K562 (cell line): ENCODE data around the gene PPP3CB. TPM values are rescaled to one million over a fixed set of nuclear protein-coding genes. Genes with fewer than 3 reads are reported as not detected.

Experiments
- DACH1 ChIP-seq: fragments of 450-650 bp; IDR thresholded peaks from 2 replicates; pipeline ENCODE4 v1.6.1; 2018; ENCODE audit not compliant: partially characterized antibody
- HDGF ChIP-seq: fragments of 450-650 bp; IDR thresholded peaks from 2 replicates; pipeline ENCODE4 v1.6.1; 2016
- HMGN3 ChIP-seq: IDR thresholded peaks from 2 replicates; pipeline ENCODE4 v1.6.1; 2011; ENCODE audit warnings: borderline replicate concordance, low read depth, mild to moderate bottlenecking, mixed read lengths, low read length; ENCODE audit not compliant: insufficient read length; ENCODE audit errors: extremely low read depth
- MTA3 ChIP-seq: fragments of 450-650 bp; formaldehyde crosslinking; IDR thresholded peaks from 2 replicates; pipeline ENCODE4 v1.6.1; 2017; ENCODE audit warnings: mild to moderate bottlenecking, borderline replicate concordance
- NBN ChIP-seq: fragments of 450-650 bp; IDR thresholded peaks from 2 replicates; pipeline ENCODE4 v1.6.1; 2016; ENCODE audit warnings: low read depth, mild to moderate bottlenecking
- NCOA4 ChIP-seq: fragments of 450-650 bp; IDR thresholded peaks from 2 replicates; pipeline ENCODE4 v1.6.1; 2018; ENCODE audit warnings: mild to moderate bottlenecking; ENCODE audit not compliant: partially characterized antibody
- NEUROD1 ChIP-seq: fragments of 150-350 bp; IDR thresholded peaks from 2 replicates; pipeline ENCODE4 v1.6.1; 2014; ENCODE audit warnings: borderline replicate concordance, low read length, low read depth; ENCODE audit not compliant: partially characterized antibody
- REST ChIP-seq, 2 experiments: fragments of 450-650 bp; formaldehyde crosslinking in 1 of 2; IDR thresholded peaks; 2 replicates each; pipeline versions ENCODE4 v1.4.0 to v1.6.1; 2014 to 2020; ENCODE audit warnings: mild to moderate bottlenecking in 2 of 2, borderline replicate concordance in 1 of 2, low read depth in 1 of 2
- TAF15 ChIP-seq: fragments of 200-400 bp; formaldehyde crosslinking; IDR thresholded peaks from 2 replicates; pipeline ENCODE4 v1.6.1; 2017; ENCODE audit warnings: mild to moderate bottlenecking, low read depth, low read length, moderate library complexity
- TEAD4 ChIP-seq, 2 experiments: sonication (generic) in 1 of 2; formaldehyde crosslinking in 1 of 2; IDR thresholded peaks; 2 replicates each; pipeline versions ENCODE4 v1.6.1 to v1.8.0; 2012 to 2022; ENCODE audit warnings: borderline replicate concordance in 1 of 2, inconsistent platforms in 1 of 2, low read length in 1 of 2, mild to moderate bottlenecking in 1 of 2, missing genetic modification reagents in 1 of 2
- TRIM25 ChIP-seq: fragments of 450-650 bp; IDR thresholded peaks from 2 replicates; pipeline ENCODE4 v1.7.0; 2016; ENCODE audit warnings: borderline replicate concordance
- ZNF197 ChIP-seq: fragments of 200-800 bp; sonication (Bioruptor generic); IDR thresholded peaks from 2 replicates; pipeline ENCODE4 v1.6.1; 2016; ENCODE audit warnings: low read depth, missing genetic modification characterization, missing compliant biosample characterization
- polyA plus RNA-seq, 8 experiments: library from polyadenylated mRNA; depleted of rRNA in 4 of 8; stranded (reverse) in 5 of 8; unstranded in 3 of 8; fragments of >200 nt; fragmentation: Nextera tagmentation in 2 of 8; fragmentation: Illumina TruSeq in 1 of 8; extraction: Ambion mirVana in 2 of 8; extraction: Trizol in 1 of 8; gene quantifications; 2 replicates each; pipeline versions ENCODE4 v1.2.1 to v1.2.3, GENCODE V29; 2011 to 2014; ENCODE audit warnings: inconsistent platforms in 1 of 8, missing spikeins in 1 of 8
- total RNA-seq, 7 experiments: library from RNA; depleted of rRNA in 6 of 7; stranded (reverse); fragments of >200 nt in 6 of 7; fragmentation: Illumina TruSeq in 2 of 7; extraction: Trizol in 2 of 7; gene quantifications; 2 replicates each; pipeline versions ENCODE4 v1.2.1 to v1.2.3, GENCODE V29; 2011 to 2021; ENCODE audit warnings: low replicate concordance in 1 of 7
- TF ChIP-seq, protein P1 (sequence below): sonication (generic); IDR thresholded peaks from 2 replicates; pipeline ENCODE4 v1.6.1; 2016

Gene PPP3CB
- total and polyA plus RNA-seq, 9 of the 15 experiments (the other 6 are each of a cell fraction or from before 2014, with no cell fraction given): 9.6 to 27.6 (median 17.8) TPM

GRCh38 chr10:73456187-73456890, 39.5 kb downstream of the PPP3CB start (continued):
- TF ChIP-seq HMGN3 (peak; percentile 79), TRIM25 (no peak), REST (IDR thresholded peaks at IDR 0.05; ENCODE audit: borderline replicate concordance) (peak; percentile 40; the same call in 1 of the 2 replicates), REST (CRISPR knock-in tag; IDR thresholded peaks at IDR 0.05; ENCODE audit: low read depth) (no peak), MTA3 (peak; percentile 91), TEAD4 (IDR thresholded peaks at IDR 0.05; ENCODE audit: low read length) (peak; percentile 100), TEAD4 (CRISPR knock-in tag; IDR thresholded peaks at IDR 0.05; ENCODE audit: borderline replicate concordance) (no peak), TAF15 (no peak), HDGF (0 out of 2 replicates have a peak, but pooled peaks have one; percentile 28), NBN (peak; percentile 97; the same call in 1 of the 2 replicates), NEUROD1 (peak; percentile 86), NCOA4 (peak; percentile 80), ZNF197 (CRISPR knock-in tag) (peak; percentile 97), DACH1 (peak; percentile 86)
- TF ChIP-seq, protein P1, sequence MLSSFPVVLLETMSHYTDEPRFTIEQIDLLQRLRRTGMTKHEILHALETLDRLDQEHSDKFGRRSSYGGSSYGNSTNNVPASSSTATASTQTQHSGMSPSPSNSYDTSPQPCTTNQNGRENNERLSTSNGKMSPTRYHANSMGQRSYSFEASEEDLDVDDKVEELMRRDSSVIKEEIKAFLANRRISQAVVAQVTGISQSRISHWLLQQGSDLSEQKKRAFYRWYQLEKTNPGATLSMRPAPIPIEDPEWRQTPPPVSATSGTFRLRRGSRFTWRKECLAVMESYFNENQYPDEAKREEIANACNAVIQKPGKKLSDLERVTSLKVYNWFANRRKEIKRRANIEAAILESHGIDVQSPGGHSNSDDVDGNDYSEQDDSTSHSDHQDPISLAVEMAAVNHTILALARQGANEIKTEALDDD: peak; percentile 78
